Upper lobe of right lung (tissue), 1 donor: ENCODE data around the gene ENTPD1. TPM values are rescaled to one million over a fixed set of nuclear protein-coding genes. Genes with fewer than 3 reads are reported as not detected.
"Not testable (repeated sequence)": the region's sequence is repeated elsewhere in the genome, so short reads cannot be mapped to it uniquely, and the experiment has no call there.

Experiments
- ATAC-seq: fragments of 200-7000 bp; cut with Tn5 transposase; one replicate; pipeline ENCODE4 v1.9.1; 2020; ENCODE audit warnings: mild to moderate bottlenecking, moderate library complexity
- DNase-seq: peaks from one replicate; pipeline ENCODE4 v3.0.0-alpha.2; 2020
- H3K27ac ChIP-seq: fragments of 200-600 bp; one replicate; pipeline ENCODE4 v1.8.0; 2022
- H3K27me3 ChIP-seq: fragments of 200-600 bp; one replicate; pipeline ENCODE4 v1.8.0; 2022; ENCODE audit warnings: mild to moderate bottlenecking
- H3K36me3 ChIP-seq: fragments of 200-600 bp; one replicate; pipeline ENCODE4 v1.8.0; 2022
- H3K4me1 ChIP-seq: fragments of 200-600 bp; one replicate; pipeline ENCODE4 v1.8.0; 2022
- H3K4me3 ChIP-seq: fragments of 200-600 bp; one replicate; pipeline ENCODE4 v1.8.0; 2022; ENCODE audit warnings: mild to moderate bottlenecking
- H3K9me3 ChIP-seq: fragments of 200-600 bp; one replicate; pipeline ENCODE4 v1.8.0; 2022
- CTCF ChIP-seq: fragments of 200-600 bp; IDR thresholded peaks from one replicate; pipeline ENCODE4 v1.8.0; 2022; ENCODE audit warnings: antibody characterized with exemption
- intact Hi-C: fragments of 100-400 bp; cut with DNase I; formaldehyde crosslinking; loops from one replicate; pipeline ENCODE4 v1.11.0; 2022
- total RNA-seq: library from RNA; stranded (reverse); fragmentation: NEBNext Ultra II Directional; extraction: Animal tissue kit (Norgen Biotek cat#: 25700); gene quantifications from one replicate; pipeline ENCODE4 v1.2.1, GENCODE V29; 2021
- donor health status: DM: no; HTN: yes; CAD: no; lungs with severe emphysema.

ENTPD1 gene
- total RNA-seq, 1 donor from 2014 or later = 64.6 TPM

GRCh38 chr10:95866467-95866842, 110.5 kb downstream of the ENTPD1 start:
- Histone ChIP-seq H3K27me3 (no peaks in the 10 kb centered on the region), H3K4me3 (no peak overlapping the region), H3K36me3 (peaks cover 47% of the 10 kb centered on the region), H3K9me3 (no peaks in the 10 kb centered on the region), H3K27ac (no peak overlapping the region), H3K4me1 (no peaks in the 10 kb centered on the region)
- no peak for DNase-seq
- ATAC-seq = no peak
- TF ChIP-seq CTCF = no peak
- intact Hi-C loops = no loop called here

- H3K36me3 ChIP-seq = peaks cover 47% of the 10 kb centered on the region
- no peak overlapping the region for H3K4me3 ChIP-seq
- TF ChIP-seq CTCF = no peak
- ATAC-seq (no peak), DNase-seq (no peak)
- no peaks in the 10 kb centered on the region for H3K27me3 ChIP-seq
- intact Hi-C loops = no loop called here
- no peaks in the 10 kb centered on the region for H3K9me3 ChIP-seq
- H3K27ac ChIP-seq = no peak overlapping the region
- no peaks in the 10 kb centered on the region for H3K4me1 ChIP-seq
Observed at GRCh38 chr10:95867866-95868265, 111.9 kb downstream of the ENTPD1 start.

GRCh38 chr10:95872158-95872711, 116.3 kb downstream of the ENTPD1 start:
- intact Hi-C loops = no loop called here
- no peak for TF ChIP-seq CTCF
- H3K4me3 ChIP-seq = no peak overlapping the region
- no peaks in the 10 kb centered on the region for H3K4me1 ChIP-seq
- H3K27ac ChIP-seq = no peak overlapping the region
- no peak for ATAC-seq
- H3K9me3 ChIP-seq = no peaks in the 10 kb centered on the region
- H3K27me3 ChIP-seq = no peaks in the 10 kb centered on the region
- H3K36me3 ChIP-seq = peaks cover 46% of the 10 kb centered on the region
- DNase-seq = no peak

GRCh38 chr10:95873139-95873538, 117.2 kb downstream of the ENTPD1 start:
- H3K36me3 ChIP-seq = peaks cover 37% of the 10 kb centered on the region
- no peak overlapping the region for H3K4me3 ChIP-seq
- no peaks in the 10 kb centered on the region for H3K9me3 ChIP-seq
- H3K4me1 ChIP-seq = no peaks in the 10 kb centered on the region
- H3K27ac ChIP-seq = no peak overlapping the region
- H3K27me3 ChIP-seq = no peaks in the 10 kb centered on the region
- no peak for DNase-seq
- TF ChIP-seq CTCF = no peak
- ATAC-seq = no peak
- intact Hi-C loops = no loop called here

GRCh38 chr10:95873651-95874050, 117.7 kb downstream of the ENTPD1 start:
- Histone ChIP-seq H3K4me1 (no peaks in the 10 kb centered on the region), H3K27me3 (no peaks in the 10 kb centered on the region), H3K36me3 (peaks cover 32% of the 10 kb centered on the region), H3K27ac (no peak overlapping the region), H3K9me3 (no peaks in the 10 kb centered on the region), H3K4me3 (no peak overlapping the region)
- TF ChIP-seq CTCF = no peak
- intact Hi-C loops = no loop called here
- DNase-seq (no peak), ATAC-seq (no peak)

- H3K27ac ChIP-seq, H3K4me1 ChIP-seq, intact Hi-C loops, H3K27me3 ChIP-seq, ATAC-seq, H3K4me3 ChIP-seq, DNase-seq, H3K9me3 ChIP-seq: not testable (repeated sequence)
- H3K36me3 ChIP-seq = peaks cover 29% of the 10 kb centered on the region
Observed at GRCh38 chr10:95874783-95875182, 118.8 kb downstream of the ENTPD1 start.
